DND-41 (cell line): ENCODE measurements around the gene KLLN.

Experiments
- ATAC-seq: fragments of 200-7000 bp; cut with Tn5 transposase; 3 replicates; pipeline ENCODE4 v1.9.1; 2021; ENCODE audit warnings: low read depth; ENCODE audit not compliant: insufficient read depth
- DNase-seq: peaks from one replicate; pipeline ENCODE4 v3.0.0-alpha.2; 2020
- H2AFZ ChIP-seq: 2 replicates; pipeline ENCODE4 v1.6.0; 2012; ENCODE audit warnings: low read depth, low read length
- H3K27ac ChIP-seq: 2 replicates; pipeline ENCODE4 v1.5.1; 2012; ENCODE audit warnings: low read length, inconsistent platforms
- H3K27me3 ChIP-seq: fragments of 200-600 bp; sonication (generic); 2 replicates; pipeline ENCODE4 v1.6.0; 2012; ENCODE audit warnings: low read length, mild to moderate bottlenecking, inconsistent platforms; ENCODE audit not compliant: insufficient read depth, poor library complexity
- H3K36me3 ChIP-seq: 2 replicates; pipeline ENCODE4 v1.5.1; 2012; ENCODE audit warnings: low read length, inconsistent platforms; ENCODE audit not compliant: insufficient read depth
- H3K4me1 ChIP-seq: 2 replicates; pipeline ENCODE4 v1.5.1; 2012; ENCODE audit warnings: mild to moderate bottlenecking, low read length; ENCODE audit not compliant: insufficient read depth
- H3K4me2 ChIP-seq: 2 replicates; pipeline ENCODE4 v1.6.0; 2012; ENCODE audit warnings: mild to moderate bottlenecking, moderate library complexity, low read length, inconsistent platforms; ENCODE audit not compliant: insufficient read depth
- H3K4me3 ChIP-seq, 2 experiments: fragments of 200-600 bp in 1 of 2; shearing (Covaris generic) in 1 of 2; 2 replicates each; pipeline ENCODE4 v1.5.1; 2012 to 2016; ENCODE audit warnings: inconsistent platforms in 2 of 2, low read length in 2 of 2, mild to moderate bottlenecking in 2 of 2, low read depth in 1 of 2, moderate library complexity in 1 of 2
- H3K79me2 ChIP-seq: 2 replicates; pipeline ENCODE4 v1.6.0; 2012; ENCODE audit warnings: low read length, inconsistent platforms; ENCODE audit not compliant: insufficient read depth
- H3K9ac ChIP-seq: 2 replicates; pipeline ENCODE4 v1.6.0; 2012; ENCODE audit warnings: low read depth, mild to moderate bottlenecking, inconsistent platforms, low read length, moderate library complexity
- H3K9me3 ChIP-seq: 2 replicates; pipeline ENCODE4 v1.5.1; 2012; ENCODE audit warnings: low read length, moderate library complexity, mild to moderate bottlenecking, inconsistent platforms; ENCODE audit not compliant: insufficient read depth, severe bottlenecking
- H4K20me1 ChIP-seq: 2 replicates; pipeline ENCODE4 v1.6.0; 2012; ENCODE audit warnings: low read length; ENCODE audit not compliant: insufficient read depth
- CTCF ChIP-seq: IDR thresholded peaks from 2 replicates; pipeline ENCODE4 v1.5.1; 2012; ENCODE audit warnings: borderline replicate concordance, low read length, moderate library complexity, mild to moderate bottlenecking; ENCODE audit not compliant: poor library complexity, severe bottlenecking; ENCODE audit errors: extremely low read depth
- EZH2 ChIP-seq: IDR thresholded peaks from 3 replicates; pipeline ENCODE4 v1.6.1; 2012; ENCODE audit warnings: borderline replicate concordance, low read depth, mild to moderate bottlenecking, moderate library complexity, low read length, inconsistent platforms; ENCODE audit not compliant: severe bottlenecking

The KLLN gene

GRCh38 chr10:87838650-87839049, 24.7 kb downstream of the KLLN start:
- no peak overlapping the region for H3K9ac ChIP-seq
- H3K4me2 ChIP-seq = no peak overlapping the region
- no peak for TF ChIP-seq CTCF
- TF ChIP-seq EZH2 = no peak

GRCh38 chr10:87837445-87837844, 25.9 kb downstream of the KLLN start:
- Histone ChIP-seq H3K36me3 (no peaks in the 10 kb centered on the region), H3K4me3 (no peak overlapping the region), H3K27me3 (no peaks in the 10 kb centered on the region), H4K20me1 (no peaks in the 10 kb centered on the region), H3K4me2 (no peak overlapping the region), H3K79me2 (no peaks in the 10 kb centered on the region), H2AFZ (no peak overlapping the region), H3K9ac (no peak overlapping the region), H3K27ac (no peak overlapping the region), H3K4me1 (peaks cover 3% of the 10 kb centered on the region; the same call in 1 of the 2 replicates), H3K9me3 (no peaks in the 10 kb centered on the region)
- no peak for DNase-seq
- ATAC-seq = no peak
- TF ChIP-seq EZH2 = no peak
- TF ChIP-seq CTCF = no peak

More at GRCh38 chr10:87838650-87839049, 24.7 kb downstream of the KLLN start:
- DNase-seq (no peak), ATAC-seq (no peak)
- no peak overlapping the region for H3K27ac ChIP-seq
- H2AFZ ChIP-seq = no peak overlapping the region
- no peaks in the 10 kb centered on the region for H3K79me2 ChIP-seq
- no peaks in the 10 kb centered on the region for H3K36me3 ChIP-seq
- H3K4me1 ChIP-seq = peaks cover 13% of the 10 kb centered on the region; the same call in 1 of the 2 replicates
- H4K20me1 ChIP-seq = no peaks in the 10 kb centered on the region
- no peaks in the 10 kb centered on the region for H3K9me3 ChIP-seq
- H3K4me3 ChIP-seq = no peak overlapping the region
- no peaks in the 10 kb centered on the region for H3K27me3 ChIP-seq

DNA sequence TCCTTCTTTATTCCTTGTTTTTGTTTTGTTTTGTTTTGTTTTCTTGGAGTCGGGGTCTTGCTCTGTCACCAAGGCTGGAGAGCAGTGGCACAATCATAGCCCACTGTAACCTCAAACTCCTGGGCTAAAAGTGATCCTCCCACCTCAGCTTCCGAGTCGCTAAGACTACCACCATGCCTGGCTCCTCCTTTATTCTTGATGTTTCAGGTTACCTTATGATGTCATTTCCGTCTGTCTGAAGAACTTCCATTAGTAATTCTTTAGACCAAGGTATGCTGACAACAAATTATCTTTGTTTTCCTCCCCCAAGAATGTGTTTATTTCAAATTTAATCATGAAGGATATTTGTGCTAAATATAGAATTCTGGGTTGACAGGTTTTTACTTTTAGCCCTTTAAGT, 27.2 kb downstream of the KLLN start:
- Histone ChIP-seq H3K9ac (no peak overlapping the region), H3K4me3 (no peak overlapping the region), H3K27ac (no peak overlapping the region), H2AFZ (no peak overlapping the region), H3K4me1 (no peaks in the 10 kb centered on the region), H3K9me3 (no peaks in the 10 kb centered on the region), H4K20me1 (no peaks in the 10 kb centered on the region), H3K27me3 (no peaks in the 10 kb centered on the region), H3K79me2 (no peaks in the 10 kb centered on the region), H3K4me2 (no peak overlapping the region), H3K36me3 (no peaks in the 10 kb centered on the region)
- DNase-seq (no peak), ATAC-seq (no peak)
- TF ChIP-seq EZH2 (no peak), CTCF (no peak)
